Parathyroid adenoma (tissue), 2 donors: Measurements from ENCODE around the gene RASGEF1C.
"Not testable (repeated sequence)": the region's sequence is repeated elsewhere in the genome, so short reads cannot be mapped to it uniquely, and the experiment has no call there.

Experiments used
- H2AFZ ChIP-seq: fragments of 300-600 bp; sonication (generic); one replicate; pipeline ENCODE4 v1.7.0; 2017; ENCODE audit warnings: antibody characterized with exemption, mild to moderate bottlenecking
- H3K27ac ChIP-seq: fragments of 300-600 bp; sonication (generic); one replicate; pipeline ENCODE4 v1.7.0; 2017
- H3K27me3 ChIP-seq: fragments of 300-600 bp; sonication (generic); one replicate; pipeline ENCODE4 v1.7.0; 2017; ENCODE audit warnings: low read length; ENCODE audit not compliant: control insufficient read depth, insufficient read depth
- H3K36me3 ChIP-seq: fragments of 300-600 bp; sonication (generic); one replicate; pipeline ENCODE4 v1.7.0; 2017; ENCODE audit warnings: low read length; ENCODE audit not compliant: control insufficient read depth, insufficient read depth
- H3K4me1 ChIP-seq: fragments of 300-600 bp; sonication (generic); one replicate; pipeline ENCODE4 v1.7.0; 2017; ENCODE audit warnings: control low read depth
- H3K4me2 ChIP-seq: fragments of 300-600 bp; sonication (generic); one replicate; pipeline ENCODE4 v1.7.0; 2017; ENCODE audit warnings: low read length
- H3K4me3 ChIP-seq: fragments of 300-600 bp; sonication (generic); one replicate; pipeline ENCODE4 v1.7.0; 2017; ENCODE audit warnings: low read depth, low read length
- H3K79me2 ChIP-seq: fragments of 300-600 bp; sonication (generic); one replicate; pipeline ENCODE4 v1.7.0; 2017; ENCODE audit warnings: control low read depth
- H3K9ac ChIP-seq: fragments of 300-600 bp; sonication (generic); one replicate; pipeline ENCODE4 v1.7.0; 2017; ENCODE audit warnings: mild to moderate bottlenecking
- H3K9me3 ChIP-seq: fragments of 300-600 bp; sonication (generic); one replicate; pipeline ENCODE4 v1.7.0; 2017; ENCODE audit warnings: low read length; ENCODE audit not compliant: control insufficient read depth
- CTCF ChIP-seq: fragments of 300-600 bp; sonication (generic); IDR thresholded peaks from one replicate; pipeline ENCODE4 v1.7.0; 2017; ENCODE audit warnings: antibody characterized with exemption, mild to moderate bottlenecking
- donor health status: primary hyperparathyroidism.

Gene RASGEF1C

DNA sequence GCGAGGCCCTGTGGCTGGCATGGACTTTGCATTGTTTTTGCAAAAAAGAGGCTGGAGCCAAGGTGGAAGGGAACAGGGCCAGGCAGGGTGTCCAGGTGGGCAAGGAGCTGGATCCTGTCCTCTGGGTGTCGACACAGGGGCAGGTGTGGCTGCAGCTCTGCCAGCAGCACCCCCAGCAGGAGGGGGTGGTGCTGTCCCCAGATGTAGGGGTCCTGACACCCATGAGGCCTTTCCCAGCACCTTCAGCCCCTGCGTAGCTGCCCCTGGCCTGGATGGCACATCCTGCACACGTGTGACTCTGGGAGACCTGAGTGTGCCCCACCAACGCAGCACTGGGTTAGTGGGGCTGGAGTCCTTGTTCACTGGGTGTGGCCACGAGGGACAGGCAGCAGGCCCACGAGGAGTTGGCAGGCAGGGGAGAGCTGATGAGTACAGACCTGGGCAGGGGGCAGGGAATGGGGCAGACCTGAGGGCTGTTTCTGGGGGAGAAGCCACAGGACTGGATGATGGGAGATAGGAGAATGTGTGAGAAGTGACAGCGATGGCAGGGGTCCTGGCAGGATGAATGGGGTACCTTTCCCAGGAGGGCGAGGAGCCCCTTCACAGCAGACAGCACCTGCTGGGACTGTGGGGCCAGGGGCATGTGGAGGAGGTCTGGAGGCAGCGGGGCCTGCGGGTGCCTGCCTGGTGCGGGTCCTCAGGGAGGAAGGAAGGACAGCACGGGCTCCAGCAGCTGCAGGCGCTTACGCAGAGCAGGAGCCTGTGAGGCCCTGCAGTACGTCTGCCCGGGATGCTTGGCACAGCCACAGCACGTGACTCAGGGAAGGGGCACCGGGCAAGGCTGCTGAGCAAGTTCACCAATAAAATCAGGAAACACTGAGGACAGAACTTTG lies 3.6 kb upstream of the RASGEF1C start:
- Histone ChIP-seq H3K27ac (no peak overlapping the region), H3K4me1 (no peaks in the 10 kb centered on the region), H2AFZ (no peak overlapping the region), H3K4me2 (no peak overlapping the region), H3K36me3 (no peaks in the 10 kb centered on the region), H3K9ac (no peak overlapping the region), H3K79me2 (no peaks in the 10 kb centered on the region), H3K4me3 (no peak overlapping the region), H3K27me3 (no peaks in the 10 kb centered on the region), H3K9me3 (no peaks in the 10 kb centered on the region)
- no peak for TF ChIP-seq CTCF

DNA sequence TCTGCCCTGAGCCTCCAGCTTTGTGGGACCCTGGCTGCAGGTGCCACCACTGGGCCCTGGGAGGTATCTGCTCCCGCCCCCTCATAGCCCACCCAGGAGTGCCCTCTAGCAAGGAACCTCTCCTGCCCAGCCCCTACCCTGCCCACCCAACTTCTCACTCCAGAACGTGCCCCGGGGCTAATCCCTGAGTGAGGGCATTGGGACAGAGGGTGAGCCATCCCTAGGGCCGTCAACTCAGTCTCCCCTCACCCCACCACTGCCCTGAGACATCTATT lies 2.7 kb upstream of the RASGEF1C start:
- Histone ChIP-seq H3K36me3 (no peaks in the 10 kb centered on the region), H3K9ac (no peak overlapping the region), H3K27ac (no peak overlapping the region), H3K9me3 (no peaks in the 10 kb centered on the region), H3K27me3 (no peaks in the 10 kb centered on the region), H3K4me1 (no peaks in the 10 kb centered on the region), H3K79me2 (no peaks in the 10 kb centered on the region), H2AFZ (no peak overlapping the region), H3K4me3 (no peak overlapping the region), H3K4me2 (no peak overlapping the region)
- no peak for TF ChIP-seq CTCF

DNA sequence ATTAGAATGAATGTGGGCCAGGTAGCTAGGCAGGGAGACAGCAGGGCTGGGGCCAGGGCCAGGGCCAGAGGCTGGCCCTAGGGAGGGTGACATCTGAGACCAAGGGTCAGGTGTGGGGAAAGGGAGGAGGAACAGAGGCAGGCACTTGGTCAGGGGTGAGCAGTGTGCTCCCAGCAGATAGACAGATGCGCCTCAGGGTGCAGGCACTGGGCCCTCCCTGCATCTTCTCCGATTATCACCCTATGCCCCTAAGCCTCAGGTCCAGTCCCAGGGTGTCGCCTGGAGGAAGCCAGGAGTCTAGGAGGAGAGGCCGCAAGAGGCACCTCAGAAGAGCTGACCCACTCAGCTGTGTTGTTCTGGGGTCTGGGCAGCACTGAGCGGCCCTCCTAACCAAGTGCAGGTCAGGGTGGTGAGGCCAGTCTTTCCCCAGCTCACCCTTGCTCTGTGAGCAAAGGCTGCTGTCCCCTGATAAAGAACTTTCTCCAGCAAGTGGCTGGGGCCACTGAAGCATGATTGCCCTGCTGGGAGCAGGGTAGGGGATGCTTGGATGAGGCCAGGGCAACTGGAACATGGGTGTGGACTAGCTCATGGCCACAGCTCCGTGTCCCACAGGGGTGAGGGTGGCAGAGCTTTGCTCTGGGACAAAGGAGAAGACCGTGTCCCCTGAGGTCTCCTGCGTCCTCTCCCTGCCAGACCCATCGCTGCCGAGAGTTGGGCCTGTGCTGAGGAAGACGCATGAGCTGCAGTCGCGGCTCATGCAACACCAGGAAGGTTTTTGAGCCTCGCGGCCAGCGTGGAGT lies 2.1 kb upstream of the RASGEF1C start:
- no peak overlapping the region for H2AFZ ChIP-seq
- H3K79me2 ChIP-seq: no peaks in the 10 kb centered on the region
- TF ChIP-seq CTCF: no peak
- H3K36me3 ChIP-seq: no peaks in the 10 kb centered on the region
- H3K4me3 ChIP-seq: no peak overlapping the region
- no peaks in the 10 kb centered on the region for H3K27me3 ChIP-seq
- no peak overlapping the region for H3K27ac ChIP-seq
- no peaks in the 10 kb centered on the region for H3K4me1 ChIP-seq
- H3K9me3 ChIP-seq: no peaks in the 10 kb centered on the region
- no peak overlapping the region for H3K9ac ChIP-seq
- H3K4me2 ChIP-seq: no peak overlapping the region

GRCh38 chr5:180210077-180210476 lies 1.1 kb upstream of the RASGEF1C start:
- H3K79me2 ChIP-seq, H3K4me1 ChIP-seq, H3K9ac ChIP-seq, H3K9me3 ChIP-seq, H3K4me2 ChIP-seq, H3K27me3 ChIP-seq, H3K27ac ChIP-seq, H2AFZ ChIP-seq, H3K36me3 ChIP-seq, H3K4me3 ChIP-seq: not testable (repeated sequence)

DNA sequence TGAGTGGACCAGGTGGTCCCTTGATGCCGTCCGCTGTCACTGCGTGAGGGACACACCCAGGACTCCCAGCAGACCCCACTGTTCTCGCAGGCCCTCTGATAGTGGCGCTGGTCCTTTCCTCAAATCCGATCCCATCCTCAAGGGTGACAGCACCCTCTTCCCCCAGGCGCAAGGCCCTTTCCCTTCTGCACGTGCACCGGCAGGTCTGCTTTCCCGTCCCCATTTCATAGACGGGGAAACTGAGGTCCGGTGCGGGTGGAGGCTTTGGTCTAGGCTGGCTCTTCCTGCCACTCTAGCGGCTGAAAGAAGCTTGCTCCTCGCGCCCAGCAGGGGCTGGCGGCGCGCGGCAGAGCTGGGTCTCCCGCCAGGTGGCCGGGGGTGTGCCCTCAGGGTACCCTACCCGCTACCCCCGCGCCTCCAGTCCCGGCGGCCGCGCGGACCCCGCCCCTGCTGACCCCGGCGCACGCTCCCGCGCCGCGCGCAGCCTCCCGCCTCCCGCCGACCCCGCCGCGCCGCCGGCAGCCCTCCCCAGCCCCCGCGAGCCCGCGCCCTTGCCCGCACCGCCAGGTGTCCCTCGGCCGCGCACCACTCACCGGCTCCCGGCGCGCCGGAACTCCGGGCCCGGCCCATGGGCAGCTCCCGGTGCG lies 453 bp downstream of the RASGEF1C start:
- Histone ChIP-seq H3K27ac (no peak overlapping the region), H3K4me1 (no peaks in the 10 kb centered on the region), H2AFZ (peak overlapping the region; percentile 5), H3K9ac (no peak overlapping the region), H3K36me3 (no peaks in the 10 kb centered on the region), H3K4me2 (no peak overlapping the region), H3K4me3 (no peak overlapping the region), H3K9me3 (no peaks in the 10 kb centered on the region), H3K27me3 (no peaks in the 10 kb centered on the region), H3K79me2 (no peaks in the 10 kb centered on the region)
- no peak for TF ChIP-seq CTCF
